ENCODE data around the gene WWOX.

Gene WWOX

GRCh38 chr16:78529881-78530280 lies 430.4 kb downstream of the WWOX start:
- no peak for TF ChIP-seq CTCF (IDR thresholded peaks at IDR 0.05; ENCODE audit: low read depth, low read length)
- DNase-seq (ENCODE audit: extremely low read depth, low read depth): no peak

DNA sequence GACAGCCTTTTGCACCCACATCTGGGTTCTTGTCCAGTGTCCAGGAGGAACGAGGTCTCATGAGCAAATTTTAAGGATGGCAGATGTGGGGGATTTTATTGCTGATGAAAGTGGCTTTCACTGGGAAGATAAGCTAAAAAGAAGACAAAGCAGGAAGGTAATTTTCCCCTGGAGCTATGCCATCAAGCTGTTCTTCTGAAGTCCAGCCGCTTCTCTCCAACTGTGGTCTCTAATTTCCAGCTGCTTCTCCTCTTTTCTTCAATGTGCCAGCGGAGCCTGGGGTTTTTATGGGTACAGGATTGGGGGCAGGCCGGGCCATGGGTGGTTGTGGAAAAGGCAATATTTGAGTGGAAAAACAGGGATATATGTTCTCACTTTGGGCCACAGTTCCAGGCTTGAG lies 430.8 kb downstream of the WWOX start:
- no peak for TF ChIP-seq CTCF (IDR thresholded peaks at IDR 0.05; ENCODE audit: low read depth, low read length)
- no peak for DNase-seq (ENCODE audit: extremely low read depth, low read depth)

- TF ChIP-seq CTCF (IDR thresholded peaks at IDR 0.05; ENCODE audit: low read depth, low read length): no peak
- no peak for DNase-seq (ENCODE audit: extremely low read depth, low read depth)
Observed at GRCh38 chr16:78535098-78535497, 435.6 kb downstream of the WWOX start.

DNA sequence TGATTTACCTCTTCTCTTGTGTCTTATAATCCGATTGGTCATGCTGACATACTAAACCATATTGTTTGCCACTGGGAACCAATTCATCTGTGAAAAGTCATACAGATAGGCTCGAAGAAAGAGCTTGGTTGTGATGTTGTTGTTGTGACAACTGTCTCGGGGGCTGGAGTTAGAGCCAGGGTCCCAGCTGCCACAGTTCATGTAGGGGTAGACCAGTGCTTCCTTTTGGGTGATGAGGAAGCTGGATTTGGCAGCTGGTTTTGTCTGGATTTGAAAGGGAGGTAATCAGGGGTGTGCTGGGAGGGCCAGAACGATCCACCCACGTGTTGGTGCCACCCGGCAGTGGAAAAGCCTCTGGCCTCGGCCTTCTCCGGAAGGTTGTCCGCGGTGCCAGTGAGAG lies 438.1 kb downstream of the WWOX start:
- DNase-seq (ENCODE audit: extremely low read depth, low read depth): no peak
- TF ChIP-seq CTCF (IDR thresholded peaks at IDR 0.05; ENCODE audit: low read depth, low read length): no peak

GRCh38 chr16:78538292-78538691 lies 438.8 kb downstream of the WWOX start:
- DNase-seq (ENCODE audit: extremely low read depth, low read depth): no peak
- no peak for TF ChIP-seq CTCF (IDR thresholded peaks at IDR 0.05; ENCODE audit: low read depth, low read length)

- no peak for DNase-seq (ENCODE audit: extremely low read depth, low read depth)
- no peak for TF ChIP-seq CTCF (IDR thresholded peaks at IDR 0.05; ENCODE audit: low read depth, low read length)
Observed at GRCh38 chr16:78538919-78539318, 439.5 kb downstream of the WWOX start.

- no peak for DNase-seq (ENCODE audit: extremely low read depth, low read depth)
- no peak for TF ChIP-seq CTCF (IDR thresholded peaks at IDR 0.05; ENCODE audit: low read depth, low read length)
Observed at GRCh38 chr16:78542419-78542818, 443.0 kb downstream of the WWOX start.
